ENCODE measurements around the gene PARN.

The PARN gene

DNA sequence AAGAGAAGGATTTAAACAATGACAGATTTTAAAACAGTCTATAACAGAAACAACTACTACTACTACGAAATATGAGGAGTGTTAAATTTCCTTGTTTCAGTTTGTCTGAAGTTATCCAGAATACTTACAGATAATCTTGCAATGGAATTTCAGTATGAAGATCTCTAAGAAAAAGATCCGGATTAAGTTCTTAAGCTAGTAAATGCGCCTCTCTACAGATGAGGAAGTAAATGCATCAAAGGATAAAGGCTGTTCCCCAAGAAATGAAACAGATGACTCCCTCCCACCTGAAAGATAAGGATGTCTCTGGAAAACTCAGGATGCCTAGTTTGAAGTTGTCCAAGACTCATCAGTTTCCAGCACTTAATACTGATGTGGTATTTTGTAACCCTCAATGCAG lies 105.1 kb downstream of the PARN start:
- DNase-seq, result no peak

DNA sequence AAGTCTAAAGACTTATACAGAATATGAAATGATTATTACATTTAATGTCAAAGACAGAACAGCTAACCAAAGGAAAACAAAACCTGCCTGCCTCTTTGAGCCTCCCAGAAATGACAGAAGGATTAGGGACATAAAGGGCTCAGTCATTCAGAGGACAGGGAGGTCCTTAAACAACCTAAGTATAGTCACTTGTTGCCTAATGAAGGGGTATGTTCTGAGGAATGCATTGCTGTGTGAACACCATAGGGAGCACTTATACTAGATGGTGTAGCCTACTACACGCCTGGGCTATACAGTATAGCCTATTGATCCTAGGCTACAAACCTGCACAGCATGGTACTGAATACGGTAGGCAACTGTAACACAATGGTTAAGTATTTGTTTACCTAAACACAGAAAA lies 106.4 kb downstream of the PARN start:
- no peak for DNase-seq

DNA sequence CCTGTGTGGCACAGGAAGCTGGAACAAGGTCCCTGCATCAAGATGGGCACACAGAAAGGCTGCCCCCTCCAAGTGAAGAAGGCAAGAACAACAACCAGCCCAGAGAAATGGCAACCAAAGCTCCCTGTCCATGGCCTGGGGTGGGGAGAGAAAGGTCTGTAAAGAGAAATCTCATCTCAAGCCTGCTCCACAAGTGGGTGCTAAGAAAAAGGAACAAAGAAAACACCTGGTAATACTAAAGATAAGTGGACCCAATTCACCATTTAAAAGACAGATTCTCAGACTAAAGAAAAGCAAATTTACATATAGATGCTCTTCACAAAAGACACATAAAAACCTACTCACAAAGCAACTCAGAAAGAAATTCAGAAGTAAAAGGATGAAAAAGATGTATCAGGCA lies 107.4 kb downstream of the PARN start:
- no peak for DNase-seq

DNA sequence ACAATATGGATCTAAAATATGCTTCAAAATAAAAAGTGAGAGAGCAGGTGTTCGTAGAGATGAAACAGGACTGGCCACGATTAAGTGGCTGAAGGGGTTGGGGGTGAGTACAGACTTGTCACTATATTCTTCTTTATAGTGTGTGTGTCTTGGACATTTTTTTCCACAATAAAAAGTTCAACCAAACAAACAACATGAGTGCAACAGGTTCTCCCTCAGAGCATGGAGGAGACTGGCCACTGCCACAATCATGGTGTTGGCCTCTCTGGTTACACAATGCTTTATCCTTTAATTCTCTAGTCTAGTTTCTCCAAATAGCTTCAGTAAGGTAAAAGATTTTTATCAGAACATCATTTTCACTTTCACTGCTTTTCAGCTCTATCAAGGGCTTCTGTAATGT lies 109.3 kb downstream of the PARN start:
- no peak for DNase-seq

DNA sequence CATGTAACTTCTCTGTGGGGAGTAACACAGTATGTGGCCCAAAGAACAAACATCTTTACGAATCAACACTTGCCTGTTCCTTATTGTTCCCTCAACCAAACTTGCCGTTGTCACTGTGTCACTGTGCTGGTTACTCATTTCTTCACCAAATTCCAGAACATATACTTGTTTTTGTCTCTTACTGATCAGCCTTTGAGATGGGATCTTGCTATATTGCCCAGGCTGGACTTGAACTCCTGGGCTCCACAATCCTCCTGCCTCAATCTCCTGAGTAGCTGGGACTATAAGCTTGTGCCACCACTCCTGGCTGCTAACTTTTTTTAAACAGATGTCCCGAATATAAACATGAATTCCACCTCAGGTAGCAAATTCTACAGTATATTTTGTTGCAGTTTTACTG lies 115.1 kb downstream of the PARN start:
- DNase-seq, result no peak

DNA sequence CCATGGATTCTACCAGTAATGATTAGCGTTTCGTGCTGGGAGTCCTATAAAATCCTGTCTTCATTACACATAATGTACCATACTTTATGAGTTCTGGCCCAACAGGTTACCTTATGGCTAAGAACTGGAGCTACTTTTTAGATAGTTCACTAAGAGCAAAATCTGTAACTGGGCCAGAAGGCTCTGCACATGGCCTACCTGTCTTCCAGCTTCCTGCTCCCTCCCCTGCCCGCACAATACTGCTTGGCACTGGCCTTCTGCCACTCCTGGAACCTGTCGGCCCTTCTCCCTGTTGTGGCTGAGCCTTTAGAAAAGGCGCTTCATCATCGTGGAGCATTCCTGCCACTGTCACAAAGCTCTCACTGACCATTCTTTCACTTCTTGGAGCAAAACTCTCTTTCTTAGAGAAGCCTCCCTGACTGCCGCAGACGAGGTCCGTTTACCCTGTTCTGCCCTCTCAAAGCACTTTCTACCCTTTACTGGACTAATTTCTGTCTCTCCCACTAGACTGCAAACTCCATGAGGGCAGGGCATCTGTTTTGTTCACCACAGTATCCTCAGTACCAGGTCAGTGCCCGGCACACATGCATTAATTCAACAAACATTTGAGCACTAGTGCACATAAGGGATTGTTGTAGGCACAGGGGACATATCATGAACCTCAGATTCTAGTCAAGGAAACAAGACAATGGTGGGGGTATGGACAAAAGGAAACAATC lies 116.5 kb downstream of the PARN start:
- DNase-seq, result no peak

DNA sequence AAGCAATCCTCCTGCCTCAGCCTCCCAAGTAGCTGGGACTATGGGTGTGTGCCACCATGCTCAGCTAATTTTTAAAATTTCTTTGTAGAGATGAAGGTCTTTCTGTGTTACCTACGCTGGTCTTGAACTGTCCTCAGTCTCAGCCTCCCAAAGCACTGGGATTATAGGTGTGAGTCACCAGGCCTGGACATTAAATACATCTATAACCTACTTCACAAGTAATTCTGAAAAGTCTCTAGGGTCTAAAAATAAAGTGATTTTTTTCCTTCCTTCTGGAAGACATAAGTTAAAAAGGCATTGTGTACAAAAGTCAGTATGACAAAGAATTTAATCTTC lies 118.3 kb downstream of the PARN start:
- DNase-seq, result no peak

DNA sequence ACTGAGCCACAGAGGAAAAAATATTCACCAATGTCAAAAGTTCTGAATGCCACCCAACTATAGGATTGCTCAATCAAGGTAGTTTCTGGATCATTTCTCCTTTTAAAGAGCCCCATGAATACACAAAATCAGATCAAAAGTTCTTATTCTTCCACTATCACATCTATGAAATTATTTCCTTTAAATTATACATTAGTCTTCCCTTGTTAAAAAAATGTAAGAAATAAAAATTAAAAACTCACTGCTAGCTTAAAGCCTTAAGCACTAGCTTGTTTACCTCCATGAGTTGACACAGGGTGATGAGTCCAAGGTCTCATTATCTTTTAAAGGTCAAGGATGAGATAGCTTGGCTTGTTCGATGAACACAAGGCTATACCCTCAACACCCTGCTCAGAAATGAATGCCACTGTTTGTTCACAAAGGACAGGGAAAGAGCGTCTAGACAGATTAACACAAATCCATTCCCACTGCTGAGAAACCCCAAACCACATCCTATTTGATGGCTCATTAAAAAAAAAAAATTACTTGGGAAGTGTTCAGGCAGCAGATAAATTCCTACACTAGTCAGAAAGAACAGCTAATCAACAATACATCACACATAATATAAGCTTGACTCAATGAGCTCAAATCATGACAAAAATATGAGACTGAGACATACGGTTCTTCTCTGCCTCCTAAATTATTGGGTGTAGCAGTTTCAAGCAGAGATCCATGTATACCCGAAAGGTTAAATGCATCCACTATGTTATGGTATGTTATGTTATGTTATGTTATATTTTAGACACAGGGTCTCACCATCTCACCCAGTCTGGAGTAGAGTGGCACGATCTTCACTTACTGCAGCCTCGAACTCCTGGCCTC lies 118.9 kb downstream of the PARN start:
- DNase-seq, result no peak

DNA sequence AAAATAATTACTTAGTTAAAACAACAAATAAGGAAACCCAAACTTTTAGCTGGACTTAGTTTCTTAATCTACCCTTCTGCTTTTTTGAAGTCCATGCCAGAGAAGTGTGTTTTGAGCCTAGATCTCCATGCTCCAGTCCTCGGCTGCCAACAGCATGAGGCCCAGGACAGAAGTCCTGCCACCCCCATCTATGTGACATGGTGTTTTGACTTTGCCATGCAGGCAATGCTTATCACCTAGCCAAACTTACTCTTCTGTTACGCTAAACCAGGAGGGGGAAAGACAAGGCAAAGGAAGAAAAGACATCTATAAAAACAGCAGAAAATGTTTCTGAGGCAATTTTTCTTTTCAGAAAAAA lies 119.5 kb downstream of the PARN start:
- DNase-seq, result no peak

DNA sequence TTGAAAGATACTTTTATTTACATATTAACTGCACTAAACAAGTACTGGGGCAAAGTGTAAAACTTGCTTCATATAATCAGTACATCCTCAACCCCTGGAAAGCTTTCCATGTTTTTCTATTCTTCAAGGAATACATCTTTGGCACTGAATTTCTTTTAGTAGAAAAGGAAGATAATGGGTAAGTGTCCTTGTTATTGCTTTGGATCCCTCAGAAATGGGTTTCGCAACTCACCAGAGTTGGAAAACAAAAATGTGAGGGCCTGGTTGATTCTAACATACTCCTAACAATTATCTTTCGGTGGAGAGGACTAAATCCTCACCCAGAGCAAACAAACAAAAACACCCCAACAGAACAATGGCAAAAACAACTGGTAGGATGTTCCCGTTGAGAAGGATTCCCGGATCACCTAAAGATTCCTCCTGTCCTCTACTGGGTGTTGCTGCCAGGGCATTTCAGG lies 120.4 kb downstream of the PARN start:
- DNase-seq, result no peak

DNA sequence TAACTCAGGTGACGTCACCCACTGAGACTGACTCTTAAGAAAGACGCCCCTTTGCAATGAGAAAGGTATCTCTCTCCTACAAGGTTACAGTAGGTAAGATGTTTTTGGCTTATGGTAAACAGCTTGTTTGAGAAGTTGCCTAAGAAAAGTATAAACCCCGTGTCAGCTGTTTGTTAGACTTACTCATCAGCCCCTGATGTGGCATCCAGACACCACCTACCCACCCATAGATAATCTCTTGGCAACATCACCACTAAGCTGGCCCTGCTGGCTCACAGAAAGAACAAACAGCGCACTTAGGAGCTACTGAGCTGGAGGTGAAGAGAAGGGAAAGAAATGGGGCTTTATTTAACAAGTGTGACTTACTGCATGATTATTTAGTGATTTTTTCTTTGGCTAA lies 121.0 kb downstream of the PARN start:
- DNase-seq, result no peak

DNA sequence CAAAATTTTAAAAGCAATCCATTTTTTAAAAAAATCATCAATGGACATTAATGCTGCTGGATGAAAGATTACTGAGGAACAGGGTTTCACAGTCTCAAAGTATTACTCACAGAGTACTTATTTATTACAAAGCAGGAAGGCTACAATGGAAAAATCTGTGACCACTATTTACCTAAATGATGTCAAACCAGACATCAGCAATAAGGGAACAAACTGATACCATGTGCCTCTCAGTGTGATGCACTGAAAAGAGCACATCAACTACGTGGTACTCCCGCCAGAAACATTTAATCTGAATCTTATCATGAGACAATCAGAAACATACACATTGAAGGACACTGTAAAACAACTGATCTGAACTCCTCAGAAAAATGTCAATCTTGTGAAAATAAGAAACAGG lies 124.2 kb downstream of the PARN start:
- DNase-seq, result no peak

DNA sequence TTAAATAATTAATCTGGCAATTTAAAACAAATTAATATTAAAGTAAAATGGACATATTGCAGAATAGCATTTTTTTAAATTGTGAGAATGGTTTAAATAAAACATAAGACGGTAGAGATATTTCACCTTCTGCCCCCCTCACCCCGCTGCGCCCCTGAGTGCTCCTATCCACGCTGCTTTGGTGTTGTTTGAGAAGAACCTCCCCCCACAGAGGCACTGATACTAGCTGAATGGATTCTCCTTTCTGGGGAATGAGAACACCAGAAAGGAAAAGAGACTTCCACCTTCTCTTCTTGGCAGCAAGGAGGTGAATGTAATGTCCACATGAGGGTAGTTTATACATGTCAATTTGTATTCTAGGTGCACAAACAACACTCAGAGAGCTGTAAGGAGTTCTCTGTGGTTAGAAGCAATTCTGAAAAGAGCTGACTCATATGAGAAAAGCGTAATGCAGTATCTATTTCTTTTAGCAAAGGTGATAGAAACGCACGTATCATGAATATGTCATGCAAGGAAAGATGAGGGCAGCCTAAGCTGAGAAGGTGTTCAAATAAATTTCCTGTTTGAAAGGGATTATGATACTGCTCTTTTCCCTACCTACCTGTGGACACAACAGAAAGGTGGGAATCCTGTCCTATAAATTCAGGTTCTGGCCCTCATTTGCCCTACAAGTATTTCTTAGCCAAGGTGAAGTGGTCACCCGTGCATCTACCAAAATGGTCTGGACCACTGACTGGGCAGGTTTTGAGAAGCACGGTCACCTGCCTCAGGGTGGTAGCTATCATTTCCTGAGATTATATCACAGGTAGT lies 126.9 kb downstream of the PARN start:
- DNase-seq, result no peak

DNA sequence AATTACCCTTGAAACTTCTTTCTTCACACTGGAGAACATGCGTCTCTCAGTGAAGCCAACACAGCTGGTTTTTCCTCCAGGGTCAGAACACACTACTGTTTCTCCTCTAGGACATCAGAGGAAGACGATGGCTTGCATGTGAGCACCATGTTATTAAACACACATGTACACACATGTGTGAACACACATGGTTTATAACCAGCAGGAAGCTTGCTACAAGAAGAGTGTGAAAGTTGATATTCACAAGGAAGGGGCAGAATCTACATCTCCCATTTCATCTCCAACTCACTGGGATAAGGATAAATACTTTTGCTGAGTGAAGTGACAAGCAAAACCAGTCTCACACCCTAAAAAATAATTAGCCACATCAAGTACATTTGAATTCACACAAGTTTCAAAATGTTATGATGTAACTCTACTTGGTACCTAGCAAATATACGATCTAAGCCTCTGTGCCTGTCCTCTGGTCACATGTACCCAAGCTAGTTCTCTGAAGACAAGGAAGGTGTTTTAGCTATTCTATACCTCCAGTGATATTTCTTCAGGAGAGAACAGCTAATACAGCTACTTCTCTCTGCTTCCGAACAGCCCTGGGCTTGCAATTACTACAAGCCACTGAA lies 127.7 kb downstream of the PARN start:
- DNase-seq, result no peak

DNA sequence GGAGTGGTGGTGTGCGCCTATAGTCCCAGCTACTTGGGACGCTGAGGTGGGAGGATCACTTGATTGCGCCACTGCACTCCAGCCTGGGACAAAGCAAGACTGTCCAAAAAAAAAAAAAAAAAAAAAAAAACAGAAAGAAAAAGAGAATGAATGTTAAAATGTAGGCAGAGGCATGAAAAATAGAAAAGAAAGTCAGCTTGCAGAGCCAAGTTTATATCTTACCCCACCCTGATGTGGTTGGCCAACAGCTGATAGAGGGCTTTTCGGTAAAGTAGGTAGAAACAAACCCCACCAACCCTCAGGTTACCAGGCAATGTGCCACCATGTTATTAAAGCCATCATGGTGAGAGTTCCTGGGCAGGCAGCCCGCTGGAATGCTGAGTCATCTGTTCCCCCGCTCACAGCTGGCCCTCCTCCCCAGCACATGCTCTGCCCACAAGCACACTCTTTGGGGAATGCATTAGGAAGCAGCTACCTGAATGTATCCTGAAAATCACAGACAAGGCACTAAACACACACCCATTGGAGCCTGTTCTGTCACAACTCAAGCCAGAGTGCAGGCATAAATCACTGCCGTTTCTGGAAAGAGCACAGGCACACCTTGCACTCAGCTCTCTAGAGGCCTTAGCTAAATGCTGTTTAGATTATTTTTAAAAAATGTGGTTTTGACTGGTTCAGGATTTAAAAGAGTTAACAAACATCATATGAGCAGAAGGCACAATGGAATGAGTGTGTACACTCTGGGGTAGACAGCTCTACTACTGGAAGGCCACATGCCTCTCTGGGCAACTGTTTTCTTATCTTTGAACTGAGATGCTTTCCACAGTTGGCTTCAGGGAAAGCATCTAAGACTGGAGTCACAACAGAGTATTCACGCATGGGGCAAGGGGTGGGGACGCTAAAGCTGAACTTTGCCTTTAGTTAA lies 128.5 kb downstream of the PARN start:
- no peak for DNase-seq

DNA sequence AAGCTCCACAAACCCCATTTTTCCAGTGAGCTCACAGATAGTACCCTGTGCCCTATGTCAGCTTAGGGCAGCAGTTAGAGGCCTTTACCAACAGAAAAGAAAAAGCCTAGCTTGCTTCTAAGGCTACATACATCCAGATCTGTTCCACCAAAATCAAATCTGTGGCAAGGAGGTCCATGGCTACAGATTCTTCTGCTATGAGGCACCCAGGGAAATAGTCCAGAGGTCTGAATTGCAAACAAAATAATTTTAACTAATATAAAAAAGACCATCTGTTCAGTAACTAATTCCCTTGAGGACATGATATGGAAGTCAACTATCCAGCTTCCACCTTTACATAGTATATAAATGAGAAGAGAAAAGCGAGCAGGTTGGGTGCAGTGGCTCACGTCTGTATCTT lies 129.3 kb downstream of the PARN start:
- no peak for DNase-seq

DNA sequence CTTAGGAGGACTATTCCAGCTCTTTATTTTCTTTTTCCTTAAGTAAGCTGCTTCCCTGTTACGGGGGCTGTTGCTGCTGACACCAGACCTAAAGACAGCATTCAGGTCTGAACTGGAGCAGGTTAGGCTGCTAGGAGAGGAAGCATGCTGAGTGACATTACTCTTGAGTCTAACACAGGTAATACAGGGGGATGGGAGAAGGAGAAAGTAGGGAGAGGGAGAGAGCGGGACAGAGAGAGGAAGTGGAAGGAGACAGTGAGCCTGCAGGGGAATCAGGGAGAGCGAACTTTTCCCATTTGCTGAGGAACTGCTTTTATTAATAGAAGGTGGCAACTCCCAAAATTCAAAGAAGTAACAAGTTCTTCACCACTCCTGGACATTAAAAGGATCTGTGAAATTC lies 130.9 kb downstream of the PARN start:
- DNase-seq, result no peak

DNA sequence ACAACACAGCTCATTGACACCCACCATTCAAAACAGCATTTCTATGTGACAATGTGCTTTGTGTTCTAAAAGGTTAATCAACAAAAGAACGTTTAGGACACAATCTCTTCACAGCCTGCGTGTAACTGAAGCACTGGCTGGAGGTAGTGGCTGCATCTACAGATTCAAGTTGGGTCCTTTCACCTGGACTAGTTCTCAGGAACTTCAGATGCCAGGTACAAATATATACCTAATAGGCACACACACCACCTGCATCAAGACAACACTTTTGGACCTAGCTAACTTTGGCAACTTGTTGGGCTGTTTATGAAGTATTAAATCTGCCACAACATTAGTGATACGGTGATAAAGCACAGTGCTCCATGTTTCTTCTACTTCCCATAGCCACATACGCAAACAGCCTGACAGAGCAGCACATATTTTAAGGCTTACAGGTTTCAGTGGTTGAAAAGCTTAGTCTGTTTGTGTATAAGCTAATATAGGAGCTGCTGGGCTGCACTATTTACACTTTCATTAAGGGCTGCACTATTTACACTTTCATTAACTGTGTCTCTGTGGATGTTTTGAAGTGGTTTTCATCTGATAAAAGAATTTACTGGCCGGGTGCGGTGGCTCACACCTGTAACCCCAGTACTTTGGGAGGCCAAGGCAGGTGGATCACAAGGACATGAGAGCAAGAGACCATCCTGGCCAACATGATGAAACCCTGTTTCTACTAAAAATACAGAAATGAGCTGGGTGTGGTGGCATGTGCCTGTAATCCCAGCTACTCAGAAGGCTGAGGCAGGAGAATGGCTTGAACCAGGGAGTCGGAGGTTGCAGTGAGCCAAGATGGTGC lies 132.6 kb downstream of the PARN start:
- no peak for DNase-seq

DNA sequence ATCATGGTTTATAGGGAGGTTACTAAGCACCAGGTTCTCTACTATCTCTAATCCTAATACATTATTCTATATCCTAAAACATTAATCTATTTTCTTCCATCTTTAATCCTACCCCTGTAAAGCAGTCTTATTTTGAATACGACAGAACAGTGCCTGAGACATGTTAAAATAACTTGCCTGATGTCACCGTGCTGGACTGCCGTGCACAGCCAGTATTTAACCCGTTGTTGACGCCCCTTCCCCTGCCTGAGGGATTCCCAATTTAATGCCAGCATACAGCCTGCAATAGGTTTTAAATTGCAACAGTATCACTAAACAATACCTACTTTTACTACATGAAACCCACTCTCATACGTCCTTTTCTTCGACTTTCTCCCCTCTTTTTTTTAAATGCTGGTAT lies 133.3 kb downstream of the PARN start:
- DNase-seq, result no peak

DNA sequence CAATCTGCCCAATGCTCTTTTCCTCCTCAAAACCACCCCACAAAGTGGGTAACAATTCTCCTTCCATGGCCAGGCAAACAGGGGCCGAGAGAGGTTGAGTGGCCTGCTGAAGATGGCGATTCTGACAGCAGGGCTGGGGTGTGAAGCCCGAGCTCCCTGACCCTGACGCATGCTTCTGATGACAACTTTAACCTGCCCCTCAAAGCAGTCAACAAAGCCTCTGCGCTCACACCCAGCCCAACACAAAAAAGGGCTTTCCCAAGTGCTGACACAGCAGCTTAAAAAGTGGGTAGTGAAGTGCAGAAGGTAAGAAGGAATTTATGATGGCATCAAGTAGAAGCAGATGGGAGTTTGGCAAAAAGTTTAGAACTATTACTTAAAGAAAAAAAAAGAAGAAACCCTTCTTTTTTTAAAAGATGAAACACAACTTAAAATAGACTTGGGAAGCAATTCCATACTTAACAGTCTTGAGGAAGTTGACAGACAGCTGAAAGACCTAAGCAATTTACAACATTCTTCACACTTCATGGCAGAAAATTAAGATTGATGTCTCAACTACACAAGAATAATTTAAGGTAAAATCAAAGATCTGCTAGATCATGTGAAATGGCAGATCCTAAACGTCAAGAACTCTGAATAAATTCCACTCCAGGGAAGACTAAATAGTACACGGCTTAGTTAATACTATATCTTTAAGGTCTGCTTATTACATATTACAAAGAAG lies 133.9 kb downstream of the PARN start:
- no peak for DNase-seq

Measured in GDM1 (cell line).